Upper lobe of left lung (tissue), 6 donors: ENCODE results near the gene ACAN. TPM values are rescaled to one million over a fixed set of nuclear protein-coding genes. Genes with fewer than 3 reads are reported as not detected.

Source experiments
- ATAC-seq, 2 donors: fragments of 200-7000 bp; cut with Tn5 transposase; one replicate each; pipeline ENCODE4 v1.9.1; 2022; ENCODE audit warnings: mild to moderate bottlenecking in 2 of 2, moderate library complexity in 2 of 2; ENCODE audit not compliant: low FRiP score in 2 of 2
- DNase-seq, 2 donors: peaks; one replicate each; pipeline ENCODE4 v3.0.0-alpha.2; 2019 to 2020
- H3K27ac ChIP-seq, 4 donors: fragments of 200-600 bp; sonication (generic); one replicate each; pipeline ENCODE4 v1.5.1; 2016 to 2019
- H3K27me3 ChIP-seq, 4 donors: fragments of 200-600 bp; sonication (generic); one replicate each; pipeline ENCODE4 v1.5.1; 2017 to 2019
- H3K36me3 ChIP-seq, 4 donors: fragments of 200-600 bp; sonication (generic); one replicate each; pipeline ENCODE4 v1.5.1; 2016 to 2019
- H3K4me1 ChIP-seq, 4 donors: fragments of 200-600 bp; sonication (generic); one replicate each; pipeline ENCODE4 v1.5.1; 2018 to 2019
- H3K4me3 ChIP-seq, 4 donors: fragments of 200-600 bp; sonication (generic); one replicate each; pipeline ENCODE4 v1.5.1; 2017 to 2019; ENCODE audit warnings: mild to moderate bottlenecking in 2 of 4, moderate library complexity in 1 of 4
- H3K9me3 ChIP-seq, 4 donors: fragments of 200-600 bp; sonication (generic); one replicate each; pipeline ENCODE4 v1.5.1; 2018 to 2019
- CTCF ChIP-seq, 6 experiments: fragments of 450-650 bp in 4 of 6; fragments of 200-600 bp in 2 of 6; sonication (generic) in 2 of 6; IDR thresholded peaks; one replicate each; pipeline ENCODE4 v1.5.1; 2016 to 2019; ENCODE audit warnings: antibody characterized with exemption in 6 of 6
- EP300 ChIP-seq, 4 donors: sonication (generic); formaldehyde crosslinking; IDR thresholded peaks; one replicate each; pipeline ENCODE4 v1.5.1; 2017; ENCODE audit warnings: antibody characterized with exemption in 4 of 4, control low read depth in 2 of 4
- POLR2A ChIP-seq, 4 donors: fragments of 450-650 bp; IDR thresholded peaks; one replicate each; pipeline ENCODE4 v1.5.1; 2016 to 2017; ENCODE audit warnings: antibody characterized with exemption in 4 of 4, mild to moderate bottlenecking in 2 of 4
- POLR2AphosphoS5 ChIP-seq, 2 donors: sonication (generic); formaldehyde crosslinking; IDR thresholded peaks; one replicate each; pipeline ENCODE4 v1.5.1; 2017; ENCODE audit warnings: antibody characterized with exemption in 2 of 2
- WGBS, 2 donors: methylation state at CpG; one replicate each; pipeline ENCODE4 v1.1.5; 2017 to 2018; 5-methylcytosine and 5-hydroxymethylcytosine counted together
- total RNA-seq, 6 donors: library from RNA; depleted of rRNA in 4 of 6; stranded (reverse); fragments of >200 nt in 4 of 6; gene quantifications; one replicate each; pipeline versions ENCODE4 v1.1.0 to v1.2.1, GENCODE V29; 2016 to 2021
- donor health status: DM: no; HTN: no; CAD: no; lungs with moderate emphysema.
- donor health status: DM: no; HTN: yes; CAD: no; lungs with severe emphysema.

ACAN gene
- total RNA-seq, 6 donors from 2014 or later = 0.24 to 1.6 (median 0.46) TPM; not detected in 3

GRCh38 chr15:88849376-88850072 lies 46.3 kb downstream of the ACAN start:
- no peak for ATAC-seq
- H3K27ac ChIP-seq = no peak overlapping the region
- H3K36me3 ChIP-seq = no peaks in the 10 kb centered on the region
- H3K4me3 ChIP-seq = no peak overlapping the region
- peak in 1 of 2 donors; percentile 74 for DNase-seq
- H3K4me1 ChIP-seq = no peaks in the 10 kb centered on the region
- 55 to 87% methylated on average over 2 to 21 of the region's 22 CpGs for WGBS, 2 donors
- H3K27me3 ChIP-seq = peaks cover 0 to 6% (median 0%) of the 10 kb centered on the region in 4 donors
- no peaks in the 10 kb centered on the region for H3K9me3 ChIP-seq
- TF ChIP-seq POLR2A (IDR thresholded peaks at IDR 0.05) (no peak), CTCF (IDR thresholded peaks at IDR 0.05) (no peak)

GRCh38 chr15:88852476-88852875 lies 49.2 kb downstream of the ACAN start:
- no peak for DNase-seq
- Histone ChIP-seq H3K27me3 (peaks cover 0 to 6% (median 0%) of the 10 kb centered on the region in 4 donors), H3K27ac (no peak overlapping the region), H3K4me3 (no peak overlapping the region), H3K36me3 (no peaks in the 10 kb centered on the region), H3K4me1 (no peaks in the 10 kb centered on the region), H3K9me3 (no peaks in the 10 kb centered on the region)
- TF ChIP-seq EP300 (IDR thresholded peaks at IDR 0.05) = no peak
- TF ChIP-seq CTCF (IDR thresholded peaks at IDR 0.05) = no peak
- no peak for TF ChIP-seq POLR2A (IDR thresholded peaks at IDR 0.05)
- TF ChIP-seq POLR2AphosphoS5 (IDR thresholded peaks at IDR 0.05) = no peak
- ATAC-seq = no peak

- no peak for ATAC-seq
- no peak for TF ChIP-seq POLR2A (IDR thresholded peaks at IDR 0.05)
Observed at GRCh38 chr15:88858934-88859333, 55.7 kb downstream of the ACAN start.

GRCh38 chr15:88859550-88859949 lies 56.3 kb downstream of the ACAN start:
- ATAC-seq = no peak
- Histone ChIP-seq H3K36me3 (no peaks in the 10 kb centered on the region), H3K4me1 (no peaks in the 10 kb centered on the region), H3K4me3 (no peak overlapping the region), H3K27me3 (no peaks in the 10 kb centered on the region), H3K9me3 (no peaks in the 10 kb centered on the region), H3K27ac (no peak overlapping the region)
- no peak for DNase-seq
- 38 to 59% methylated on average over 7 of the region's 7 CpGs for WGBS, 2 donors
- TF ChIP-seq CTCF (IDR thresholded peaks at IDR 0.05) (no peak), EP300 (IDR thresholded peaks at IDR 0.05) (no peak), POLR2AphosphoS5 (IDR thresholded peaks at IDR 0.05) (no peak), POLR2A (IDR thresholded peaks at IDR 0.05) (no peak)

More at GRCh38 chr15:88858934-88859333, 55.7 kb downstream of the ACAN start:
- 60 to 92% methylated on average over 1 to 11 of the region's 11 CpGs for WGBS, 2 donors
- H3K36me3 ChIP-seq = no peaks in the 10 kb centered on the region
- DNase-seq = no peak
- H3K27me3 ChIP-seq = no peaks in the 10 kb centered on the region
- no peaks in the 10 kb centered on the region for H3K9me3 ChIP-seq
- H3K27ac ChIP-seq = no peak overlapping the region
- no peaks in the 10 kb centered on the region for H3K4me1 ChIP-seq
- no peak overlapping the region for H3K4me3 ChIP-seq

- Histone ChIP-seq H3K27ac (no peak overlapping the region), H3K36me3 (no peaks in the 10 kb centered on the region), H3K4me1 (no peaks in the 10 kb centered on the region), H3K27me3 (no peaks in the 10 kb centered on the region), H3K9me3 (no peaks in the 10 kb centered on the region), H3K4me3 (no peak overlapping the region)
- ATAC-seq (peak in 1 of 2 donors; percentile 28), DNase-seq (no peak)
- TF ChIP-seq POLR2A (IDR thresholded peaks at IDR 0.05) = no peak
- no peak for TF ChIP-seq POLR2AphosphoS5 (IDR thresholded peaks at IDR 0.05)
- TF ChIP-seq EP300 (IDR thresholded peaks at IDR 0.05) = no peak
- no peak for TF ChIP-seq CTCF (IDR thresholded peaks at IDR 0.05)
- WGBS, 2 donors = 50 to 86% methylated on average over 1 to 6 of the region's 7 CpGs
Observed at GRCh38 chr15:88860212-88860611, 57.0 kb downstream of the ACAN start.
